H9 (cell line): Measurements from ENCODE around the gene CHSY1. TPM values are rescaled to one million over a fixed set of nuclear protein-coding genes. Genes with fewer than 3 reads are reported as not detected.

Experiments used
- DNase-seq: peaks from one replicate; pipeline ENCODE4 v3.0.0-alpha.2; 2017
- H2AFZ ChIP-seq: one replicate; pipeline ENCODE4 v1.6.1; 2013; ENCODE audit warnings: mild to moderate bottlenecking, low read length, control low read depth, moderate library complexity
- H2AK5ac ChIP-seq: 2 replicates; pipeline ENCODE4 v1.6.1; 2013; ENCODE audit warnings: low read length, control low read depth, mixed read lengths; ENCODE audit not compliant: insufficient read length
- H2BK120ac ChIP-seq: one replicate; pipeline ENCODE4 v1.6.1; 2013; ENCODE audit warnings: low read depth, mild to moderate bottlenecking, low read length, control low read depth, inconsistent platforms; ENCODE audit not compliant: poor library complexity, severe bottlenecking
- H2BK12ac ChIP-seq: 2 replicates; pipeline ENCODE4 v1.6.1; 2013; ENCODE audit warnings: low read length, control low read depth, mixed read lengths, low read depth; ENCODE audit not compliant: insufficient read length
- H2BK15ac ChIP-seq: 2 replicates; pipeline ENCODE4 v1.6.1; 2013; ENCODE audit warnings: low read depth, low read length, control low read depth
- H2BK20ac ChIP-seq: one replicate; pipeline ENCODE4 v1.6.1; 2013; ENCODE audit warnings: low read depth, mild to moderate bottlenecking, low read length, control low read depth, inconsistent platforms; ENCODE audit not compliant: poor library complexity, severe bottlenecking
- H2BK5ac ChIP-seq: 2 replicates; pipeline ENCODE4 v1.6.1; 2013; ENCODE audit warnings: low read length, control low read depth, mixed read lengths; ENCODE audit not compliant: insufficient read length
- H3K14ac ChIP-seq: 2 replicates; pipeline ENCODE4 v1.6.1; 2013; ENCODE audit warnings: low read length, control low read depth; ENCODE audit not compliant: insufficient read depth
- H3K18ac ChIP-seq: 2 replicates; pipeline ENCODE4 v1.6.1; 2013; ENCODE audit warnings: low read depth, mild to moderate bottlenecking, mixed read lengths, low read length, control low read depth; ENCODE audit not compliant: insufficient read length
- H3K23ac ChIP-seq: 2 replicates; pipeline ENCODE4 v1.6.1; 2013; ENCODE audit warnings: low read length, control low read depth, mixed read lengths, low read depth; ENCODE audit not compliant: insufficient read length
- H3K23me2 ChIP-seq: 2 replicates; pipeline ENCODE4 v1.6.1; 2013; ENCODE audit warnings: low read depth, mild to moderate bottlenecking, mixed read lengths, low read length, control low read depth; ENCODE audit not compliant: insufficient read length, poor library complexity, severe bottlenecking
- H3K27ac ChIP-seq: 2 replicates; pipeline ENCODE4 v1.5.1; 2013; ENCODE audit warnings: low read length, control low read depth, mixed read lengths, low read depth; ENCODE audit not compliant: insufficient read length
- H3K27me3 ChIP-seq: 2 replicates; pipeline ENCODE4 v1.6.1; 2013; ENCODE audit warnings: low read length, control low read depth, inconsistent platforms; ENCODE audit not compliant: insufficient read depth
- H3K4ac ChIP-seq: 2 replicates; pipeline ENCODE4 v1.6.1; 2013; ENCODE audit warnings: low read depth, mild to moderate bottlenecking, control low read depth, inconsistent platforms, low read length, moderate library complexity
- H3K4me1 ChIP-seq: 2 replicates; pipeline ENCODE4 v1.6.1; 2013; ENCODE audit warnings: low read length, control low read depth, inconsistent platforms; ENCODE audit not compliant: insufficient read depth
- H3K4me2 ChIP-seq: 2 replicates; pipeline ENCODE4 v1.6.1; 2013; ENCODE audit warnings: low read length, control low read depth, mixed read lengths; ENCODE audit not compliant: insufficient read length, insufficient read depth
- H3K56ac ChIP-seq: 2 replicates; pipeline ENCODE4 v1.6.1; 2013; ENCODE audit warnings: low read depth, mild to moderate bottlenecking, mixed read lengths, low read length, control low read depth; ENCODE audit not compliant: insufficient read length
- H3K79me1 ChIP-seq: 2 replicates; pipeline ENCODE4 v1.6.1; 2013; ENCODE audit warnings: low read depth, mild to moderate bottlenecking, moderate library complexity, low read length, control low read depth, inconsistent platforms; ENCODE audit not compliant: insufficient read depth, poor library complexity, severe bottlenecking
- H3K79me2 ChIP-seq: 2 replicates; pipeline ENCODE4 v1.6.1; 2013; ENCODE audit warnings: low read length, control low read depth, inconsistent platforms; ENCODE audit not compliant: insufficient read depth
- H3K9ac ChIP-seq: 2 replicates; pipeline ENCODE4 v1.6.1; 2013; ENCODE audit warnings: low read length, control low read depth, mixed read lengths; ENCODE audit not compliant: insufficient read length; ENCODE audit errors: extremely low read depth
- H3K9me3 ChIP-seq: one replicate; pipeline ENCODE4 v1.6.1; 2013; ENCODE audit warnings: low read depth, low read length, inconsistent platforms; ENCODE audit not compliant: control insufficient read depth
- H3T11ph ChIP-seq: one replicate; pipeline ENCODE4 v1.6.1; 2013; ENCODE audit warnings: mild to moderate bottlenecking, low read length, control low read depth, inconsistent platforms
- H4K20me1 ChIP-seq: one replicate; pipeline ENCODE4 v1.6.1; 2013; ENCODE audit not compliant: control insufficient read depth, insufficient read length, insufficient read depth
- H4K5ac ChIP-seq: 2 replicates; pipeline ENCODE4 v1.6.1; 2013; ENCODE audit warnings: low read depth, mild to moderate bottlenecking, mixed read lengths, low read length, control low read depth; ENCODE audit not compliant: insufficient read length
- H4K8ac ChIP-seq: replicated peaks from 2 replicates; pipeline ENCODE4 v1.6.1; 2013; ENCODE audit warnings: low read length, control low read depth, mixed read lengths, low read depth; ENCODE audit not compliant: insufficient read length
- H4K91ac ChIP-seq: 2 replicates; pipeline ENCODE4 v1.6.1; 2013; ENCODE audit warnings: low read depth, mild to moderate bottlenecking, moderate library complexity, mixed read lengths, low read length, control low read depth; ENCODE audit not compliant: insufficient read length
- H3K27ac Mint-ChIP-seq, 3 experiments: 2 replicates in 2 of 3; 3 replicates in 1 of 3; pipeline ENCODE4 v1.8.0; 2020 to 2021; ENCODE audit warnings: mixed read lengths in 3 of 3, mild to moderate bottlenecking in 1 of 3, moderate library complexity in 1 of 3
- H3K27me3 Mint-ChIP-seq: 2 replicates; pipeline ENCODE4 v1.8.0; 2021; ENCODE audit warnings: low read depth, mild to moderate bottlenecking, moderate library complexity, mixed read lengths
- H3K36me3 Mint-ChIP-seq, 3 experiments: 2 replicates in 2 of 3; 3 replicates in 1 of 3; pipeline ENCODE4 v1.8.0; 2020 to 2021; ENCODE audit warnings: low read depth in 3 of 3, mixed read lengths in 3 of 3; ENCODE audit not compliant: insufficient read depth in 1 of 3
- H3K4me1 Mint-ChIP-seq, 2 experiments: 2 replicates each; pipeline ENCODE4 v1.8.0; 2020; ENCODE audit warnings: mixed read lengths in 2 of 2
- H3K4me3 Mint-ChIP-seq, 2 experiments: 2 replicates in 1 of 2; 3 replicates in 1 of 2; pipeline ENCODE4 v1.8.0; 2020 to 2021; ENCODE audit warnings: mild to moderate bottlenecking in 2 of 2, mixed read lengths in 2 of 2, moderate library complexity in 1 of 2
- H3K9me3 Mint-ChIP-seq, 2 experiments: 2 replicates in 1 of 2; 3 replicates in 1 of 2; pipeline ENCODE4 v1.8.0; 2020; ENCODE audit warnings: mild to moderate bottlenecking in 2 of 2, mixed read lengths in 2 of 2, moderate library complexity in 1 of 2
- CTCF ChIP-seq: fragments of 200-600 bp; sonication (generic); conservative IDR thresholded peaks from 3 replicates; pipeline ENCODE4 v1.8.0; 2021; ENCODE audit warnings: antibody characterized with exemption, mild to moderate bottlenecking
- WGBS: extraction: QIAGEN DNeasy Blood & Tissue Kit; methylation state at CpG from one replicate; pipeline ENCODE4 v1.1.7; 2013; ENCODE audit warnings: missing lambda C conversion rate, low lambda C conversion rate, mixed read lengths; ENCODE audit not compliant: insufficient read length; ENCODE audit errors: extremely low coverage; 5-methylcytosine and 5-hydroxymethylcytosine counted together
- total RNA-seq: library from RNA; stranded (reverse); gene quantifications from 2 replicates; pipeline ENCODE4 v1.2.1, GENCODE V29; 2021

CHSY1 gene
- total RNA-seq, 1 experiment from 2014 or later: 68.3 TPM

- Mint-ChIP-seq H3K4me1 (peaks cover under 1 to 2% of the 10 kb centered on the region in 2 experiments; a peak in 3 of 4 replicates), H3K4me3 (no peak overlapping the region), H3K27ac (no peak overlapping the region), H3K27me3 (no peaks in the 10 kb centered on the region), H3K9me3 (no peaks in the 10 kb centered on the region), H3K36me3 (peaks cover 39 to 78% (median 63%) of the 10 kb centered on the region in 3 experiments; a peak in 6 of 7 replicates)
- Histone ChIP-seq H2BK12ac (no peak overlapping the region), H2BK15ac (no peak overlapping the region), H4K8ac (no peak overlapping the region), H3K27ac (no peak overlapping the region), H3K79me1 (no peaks in the 10 kb centered on the region), H2BK5ac (no peak overlapping the region), H3K18ac (no peak overlapping the region), H3K4me1 (no peaks in the 10 kb centered on the region), H2BK120ac (no peak overlapping the region), H3K23ac (no peak overlapping the region), H4K5ac (no peak overlapping the region), H2AFZ (no peak overlapping the region), H3K79me2 (no peaks in the 10 kb centered on the region; the same call in 1 of the 2 replicates), H3T11ph (no peak overlapping the region), H4K91ac (no peak overlapping the region), H3K14ac (no peak overlapping the region), H3K4ac (no peak overlapping the region), H2AK5ac (no peak overlapping the region), H3K9ac (no peak overlapping the region), H3K27me3 (no peaks in the 10 kb centered on the region), H3K23me2 (peaks cover 8% of the 10 kb centered on the region), H2BK20ac (no peak overlapping the region), H4K20me1 (no peaks in the 10 kb centered on the region), H3K56ac (no peak overlapping the region), H3K9me3 (no peaks in the 10 kb centered on the region), H3K4me2 (no peak overlapping the region)
- no CpG with 5 or more reads among the region's 9 CpGs for WGBS
- no peak for TF ChIP-seq CTCF
- DNase-seq: no peak
These were observed 20.7 kb upstream of the CHSY1 start for GRCh38 chr15:101272584-101272983.
